Sciatic nerve (tissue), 2 donors: ENCODE results near the gene GDPD5. TPM values are rescaled to one million over a fixed set of nuclear protein-coding genes. Genes with fewer than 3 reads are reported as not detected.
"Not testable (repeated sequence)": the region's sequence is repeated elsewhere in the genome, so short reads cannot be mapped to it uniquely, and the experiment has no call there.

Experiments used
- ATAC-seq: fragments of 200-7000 bp; cut with Tn5 transposase; one replicate; pipeline ENCODE4 v1.9.1; 2020; ENCODE audit warnings: mild to moderate bottlenecking, moderate library complexity
- DNase-seq: peaks from one replicate; pipeline ENCODE4 v3.0.0-alpha.2; 2020; ENCODE audit warnings: low spot score
- intact Hi-C: fragments of 100-400 bp; cut with DNase I; formaldehyde crosslinking; loops from one replicate; pipeline ENCODE4 v1.14.2; 2022
- total RNA-seq: library from RNA; stranded (reverse); fragmentation: NEBNext Ultra II Directional; extraction: Animal tissue kit (Norgen Biotek cat#: 25700); gene quantifications from one replicate; pipeline ENCODE4 v1.2.1, GENCODE V29; 2021
- donor health status: DM: no; HTN: no; CAD: no.
- donor health status: DM: no; HTN: no; CAD: no.

Gene GDPD5
- total RNA-seq, 1 donor from 2014 or later = 78.5 TPM

- no peak for DNase-seq
- no peak for ATAC-seq
- intact Hi-C loops = no loop called here
Observed at GRCh38 chr11:75427181-75427580, 98.6 kb downstream of the GDPD5 start.

- ATAC-seq = no peak
- intact Hi-C loops = no loop called here
- DNase-seq = no peak
Observed at GRCh38 chr11:75426720-75427086, 99.0 kb downstream of the GDPD5 start.

GRCh38 chr11:75425422-75425821 is 100.3 kb downstream of the GDPD5 start:
- DNase-seq (no peak), ATAC-seq (no peak)
- intact Hi-C loops = no loop called here

GRCh38 chr11:75424396-75424795 is 101.3 kb downstream of the GDPD5 start:
- ATAC-seq = no peak
- intact Hi-C loops = no loop called here
- DNase-seq = no peak

- no peak for ATAC-seq
- intact Hi-C loops = no loop called here
- DNase-seq = no peak
Observed at GRCh38 chr11:75423721-75424120, 102.0 kb downstream of the GDPD5 start.

DNA sequence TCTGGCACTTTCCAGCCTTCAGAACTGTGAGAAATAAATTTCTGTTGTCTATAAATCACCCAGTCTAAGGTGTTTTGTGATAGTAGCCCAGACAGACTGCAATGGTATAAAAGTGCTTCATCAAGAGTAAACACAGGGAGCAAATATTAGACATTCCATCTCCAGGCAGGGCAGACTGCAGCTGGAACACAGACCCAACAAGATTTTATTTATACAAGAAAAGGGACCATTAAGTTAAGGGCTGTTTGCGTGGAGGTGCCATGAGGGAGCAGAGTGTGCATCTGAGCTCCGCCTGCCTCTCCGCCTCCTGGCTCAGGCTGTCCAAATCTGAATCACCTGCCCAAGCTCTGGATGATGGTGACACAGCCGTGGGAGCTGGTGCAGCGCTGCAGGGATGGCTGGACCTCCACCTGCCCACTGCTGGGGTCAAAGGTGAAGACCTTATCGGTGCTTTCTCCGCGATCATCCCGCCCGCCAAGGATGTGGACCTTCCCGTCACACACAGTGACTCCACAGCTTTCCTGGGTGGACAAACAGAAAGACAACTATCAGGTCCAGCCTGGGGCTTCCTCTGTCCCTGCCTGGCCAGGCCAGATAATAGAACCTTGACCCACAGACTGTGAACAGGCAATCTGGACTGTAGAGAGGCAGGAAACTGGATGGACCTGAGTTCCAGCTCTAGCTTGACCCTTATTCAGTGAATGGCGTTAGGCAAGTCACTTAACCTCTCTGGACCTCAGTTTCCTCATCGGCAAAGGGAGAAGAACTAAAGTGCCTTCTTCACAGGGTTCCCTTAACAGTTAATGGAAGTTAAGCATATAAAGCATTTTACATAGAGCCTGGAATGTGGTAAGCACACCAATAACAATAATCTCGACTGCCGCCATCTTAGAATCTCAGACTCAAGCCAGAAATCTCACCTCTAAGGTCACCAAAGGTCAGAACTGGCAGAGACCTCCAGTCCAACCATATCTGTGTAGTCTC is 103.2 kb downstream of the GDPD5 start:
- no peak for DNase-seq
- intact Hi-C loops = no loop called here

DNA sequence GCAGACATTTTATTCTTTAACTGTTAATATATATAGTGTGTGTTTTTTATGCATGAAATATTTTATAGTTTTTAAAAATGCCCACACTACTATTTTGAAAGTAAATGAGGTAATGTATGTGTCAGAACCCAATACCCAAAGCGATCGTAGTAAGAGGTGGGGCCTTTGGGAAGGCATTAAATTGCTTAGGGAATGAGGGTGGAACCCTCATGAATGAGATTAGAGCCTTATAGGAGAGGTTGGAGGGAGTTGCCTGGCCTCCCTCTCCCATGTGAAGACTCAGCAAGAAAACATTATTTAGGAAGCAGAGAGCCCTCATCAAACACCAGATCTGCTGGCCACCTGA is 103.9 kb downstream of the GDPD5 start:
- no peak for ATAC-seq
- DNase-seq = no peak
- intact Hi-C loops = no loop called here

More for the DNA sequence above, 103.2 kb downstream of the GDPD5 start:
- ATAC-seq = peak; percentile 49

DNA sequence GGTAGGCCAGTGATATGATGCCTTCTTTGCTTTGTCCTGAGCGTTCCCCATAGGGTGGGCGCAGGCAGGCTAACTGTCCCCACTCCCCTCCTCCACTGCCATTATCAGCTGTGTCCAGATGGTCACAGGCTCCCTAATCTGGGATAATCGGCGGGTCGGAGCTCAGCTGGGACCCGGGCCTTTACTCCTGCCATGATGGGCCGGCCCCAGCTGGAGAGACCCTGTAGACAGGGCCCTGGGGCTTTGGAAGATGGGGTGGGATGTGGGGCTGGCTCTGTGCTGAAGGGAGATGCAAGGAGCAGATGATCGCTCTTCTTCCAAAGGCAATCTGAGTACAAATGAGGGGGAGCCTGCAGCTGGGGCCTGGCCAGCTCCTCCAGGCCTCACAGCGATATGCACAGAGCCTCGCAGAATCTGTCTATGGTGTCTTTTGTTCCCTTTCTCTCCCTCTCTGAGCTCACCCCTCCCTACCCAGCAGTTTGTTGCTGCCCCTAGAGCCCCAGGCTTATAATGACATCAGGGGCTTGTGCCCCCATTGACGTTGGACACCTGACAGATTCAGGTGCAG is 104.6 kb downstream of the GDPD5 start:
- DNase-seq (no peak), ATAC-seq (no peak)
- intact Hi-C loops = no loop called here

GRCh38 chr11:75420224-75421034 is 105.3 kb downstream of the GDPD5 start:
- ATAC-seq = no peak
- no peak for DNase-seq
- intact Hi-C loops = no loop called here

- ATAC-seq (no peak), DNase-seq (no peak)
- intact Hi-C loops = no loop called here
Observed at GRCh38 chr11:75413864-75414263, 111.9 kb downstream of the GDPD5 start.

- intact Hi-C loops, ATAC-seq, DNase-seq: not testable (repeated sequence)
Observed at GRCh38 chr11:75413146-75413545, 112.6 kb downstream of the GDPD5 start.

- intact Hi-C loops, ATAC-seq, DNase-seq: not testable (repeated sequence)
Observed at GRCh38 chr11:75409971-75410370, 115.8 kb downstream of the GDPD5 start.

DNA sequence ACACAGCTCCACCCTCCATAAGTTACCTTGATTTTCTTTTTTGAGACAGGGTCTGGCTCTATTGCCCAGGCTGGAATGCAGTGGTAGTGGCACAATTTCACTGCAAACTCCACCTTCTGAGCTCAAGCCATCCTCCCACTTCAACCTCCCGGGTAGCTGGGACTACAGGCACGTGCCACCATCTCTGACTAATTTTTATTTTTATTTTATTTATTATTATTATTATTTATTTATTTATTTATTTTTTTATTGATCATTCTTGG is 116.9 kb downstream of the GDPD5 start:
- DNase-seq (no peak), ATAC-seq (no peak)
- intact Hi-C loops = no loop called here

GRCh38 chr11:75406338-75406777 is 119.4 kb downstream of the GDPD5 start:
- no peak for ATAC-seq
- DNase-seq = no peak
- intact Hi-C loops = no loop called here

DNA sequence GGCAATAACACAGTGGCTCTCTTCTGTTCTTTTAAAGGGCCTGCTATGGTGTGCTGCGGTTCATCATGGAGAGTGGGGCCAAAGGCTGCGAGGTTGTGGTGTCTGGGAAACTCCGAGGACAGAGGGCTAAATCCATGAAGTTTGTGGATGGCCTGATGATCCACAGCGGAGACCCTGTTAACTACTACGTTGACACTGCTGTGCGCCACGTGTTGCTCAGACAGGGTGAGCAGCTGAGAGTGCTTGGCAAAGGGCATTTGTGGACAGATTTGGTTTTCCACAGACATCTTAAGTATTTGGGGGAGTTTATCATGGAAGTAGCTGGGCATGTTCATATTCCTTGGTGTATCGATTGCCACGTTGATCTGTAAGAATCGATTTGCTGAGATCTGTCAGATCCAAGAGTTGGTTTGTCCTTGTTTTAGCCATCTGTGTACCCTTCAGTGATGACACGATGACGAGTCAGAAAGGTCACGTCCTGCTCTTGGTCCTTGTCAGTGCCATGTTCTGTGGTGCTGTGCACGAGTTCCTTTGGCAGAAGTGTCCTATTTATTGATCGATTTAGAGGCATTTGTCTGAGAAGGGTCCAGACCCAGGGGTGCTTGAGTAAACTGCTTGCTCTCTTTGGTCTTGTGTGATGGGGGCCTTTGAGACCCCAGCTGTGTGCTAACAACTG is 121.6 kb downstream of the GDPD5 start:
- DNase-seq = no peak
- intact Hi-C loops = no loop called here
- no peak for ATAC-seq

DNA sequence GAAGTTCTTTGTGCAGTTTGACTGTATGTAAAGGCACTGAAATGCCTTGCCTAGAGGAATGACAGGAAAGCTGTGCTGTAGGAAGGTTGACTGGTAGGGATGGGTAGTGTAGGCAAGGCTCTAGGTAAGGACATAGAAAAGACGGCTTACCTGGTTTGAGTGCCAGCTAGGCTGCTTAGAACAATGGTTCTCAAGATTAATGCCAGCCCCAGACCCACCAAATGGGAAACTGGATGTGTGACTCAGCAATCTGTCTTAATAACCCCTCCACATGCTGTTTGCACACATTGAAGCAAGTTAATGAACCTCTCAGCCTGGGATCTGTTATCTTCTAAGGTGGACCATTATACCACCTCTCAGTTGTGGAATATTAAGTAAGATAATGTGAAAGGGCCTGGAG is 122.7 kb downstream of the GDPD5 start:
- no peak for DNase-seq
- no peak for ATAC-seq
- intact Hi-C loops = no loop called here

GRCh38 chr11:75402002-75402773 is 123.6 kb downstream of the GDPD5 start:
- ATAC-seq (no peak), DNase-seq (no peak)
- intact Hi-C loops = no loop called here

DNA sequence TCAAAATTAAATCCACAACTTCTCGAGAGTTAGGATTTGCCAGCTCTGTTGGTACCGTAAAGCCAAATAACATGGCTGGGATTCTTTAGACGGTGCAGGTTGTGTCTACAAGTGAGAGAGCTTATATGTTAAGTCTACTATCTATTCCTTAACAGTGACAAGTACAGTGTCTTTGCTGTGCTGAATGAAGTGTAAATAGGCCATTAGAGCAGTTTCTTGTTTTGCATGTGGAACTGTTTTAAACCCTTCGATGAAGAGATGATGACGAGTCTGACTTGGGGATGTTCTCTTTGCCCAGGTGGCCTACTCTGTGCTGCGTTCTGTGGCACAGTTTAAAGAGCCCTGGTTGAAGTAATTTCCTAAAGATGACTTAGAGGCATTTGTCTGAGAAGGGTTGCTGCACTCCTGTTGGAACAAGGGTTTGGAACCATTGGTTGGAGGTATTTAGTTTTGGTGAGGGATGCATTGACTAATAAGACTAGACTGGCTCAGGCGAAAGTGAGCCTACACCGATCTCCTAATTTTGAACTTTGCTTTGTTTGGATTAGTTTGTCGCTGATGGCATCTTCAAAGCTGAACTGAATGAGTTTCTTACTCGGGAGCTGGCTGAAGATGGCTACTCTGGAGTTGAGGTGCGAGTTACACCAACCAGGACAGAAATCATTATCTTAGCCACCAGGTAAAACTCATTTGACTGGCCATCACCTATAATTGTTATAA is 125.4 kb downstream of the GDPD5 start:
- peak; percentile 23 for ATAC-seq
- intact Hi-C loops = no loop called here
- DNase-seq = no peak
